NCI-H748 treated with DMSO at 0.1 percent for 48 hours (cell line): Measurements from ENCODE around the gene SEPHS1.
"Not testable (repeated sequence)": the region's sequence is repeated elsewhere in the genome, so short reads cannot be mapped to it uniquely, and the experiment has no call there.

Experiments used
- DNase-seq: peaks from one replicate; lab custom pipeline; 2025; lab: John Stamatoyannopoulos, UW

SEPHS1 gene

DNA sequence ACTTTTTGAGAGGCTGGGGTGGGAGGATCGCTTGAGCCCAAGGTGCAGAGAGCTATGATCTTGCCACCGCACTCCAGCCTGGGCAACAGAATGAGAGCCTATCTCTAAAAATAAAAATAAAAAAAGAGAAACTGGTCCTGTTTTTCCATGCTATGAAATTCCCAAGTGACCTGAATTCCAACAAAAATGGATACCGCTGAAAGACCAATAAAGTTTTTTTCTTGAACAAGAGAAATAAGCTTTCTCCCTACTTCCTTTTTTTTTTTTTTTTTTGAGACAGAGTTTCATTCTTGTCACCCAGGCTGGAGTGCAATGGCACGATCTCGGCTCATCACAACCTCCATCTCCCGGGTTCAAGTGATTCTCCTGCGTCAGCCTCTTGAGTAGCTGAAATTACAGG lies 12.5 kb upstream of the SEPHS1 start:
- no peak for DNase-seq

DNA sequence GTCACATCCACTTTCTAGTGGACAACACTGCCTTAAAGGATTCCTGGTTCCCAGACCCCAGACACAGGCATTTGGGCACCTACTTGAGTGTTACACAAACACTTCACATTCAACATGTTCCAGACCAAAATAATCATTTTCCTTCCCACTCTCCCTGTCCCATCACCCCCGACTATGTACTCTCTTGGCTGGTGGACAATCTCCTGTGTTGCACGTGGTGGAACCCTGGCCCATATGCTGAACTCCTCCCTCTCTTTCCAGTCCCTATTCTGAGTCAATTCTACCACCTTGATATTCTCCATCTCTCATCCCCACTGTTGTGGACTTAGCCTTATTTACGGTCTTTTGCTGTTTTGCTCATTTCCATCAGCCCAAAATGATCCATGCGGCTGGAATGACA lies 8.3 kb upstream of the SEPHS1 start:
- no peak for DNase-seq

DNA sequence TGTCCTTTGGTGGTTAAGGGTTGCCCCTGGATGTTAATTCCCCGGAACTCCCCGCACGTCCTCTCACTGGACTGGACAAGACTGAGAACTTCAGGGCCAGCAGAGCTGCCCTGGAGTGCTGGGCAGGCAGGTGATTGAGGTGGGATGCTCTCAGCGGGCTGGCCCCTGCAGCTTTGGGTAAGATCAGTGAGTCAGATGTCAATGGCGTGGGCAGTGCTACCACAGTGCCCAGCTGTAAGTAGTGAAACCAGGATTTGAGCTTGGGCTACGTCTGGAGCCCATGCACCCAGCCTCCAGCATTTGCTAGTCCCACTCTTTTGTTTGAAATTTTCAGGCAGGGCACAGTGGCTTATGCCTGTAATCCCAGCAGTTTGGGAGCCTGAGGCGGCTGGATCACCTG lies 6.7 kb upstream of the SEPHS1 start:
- DNase-seq: no peak

DNA sequence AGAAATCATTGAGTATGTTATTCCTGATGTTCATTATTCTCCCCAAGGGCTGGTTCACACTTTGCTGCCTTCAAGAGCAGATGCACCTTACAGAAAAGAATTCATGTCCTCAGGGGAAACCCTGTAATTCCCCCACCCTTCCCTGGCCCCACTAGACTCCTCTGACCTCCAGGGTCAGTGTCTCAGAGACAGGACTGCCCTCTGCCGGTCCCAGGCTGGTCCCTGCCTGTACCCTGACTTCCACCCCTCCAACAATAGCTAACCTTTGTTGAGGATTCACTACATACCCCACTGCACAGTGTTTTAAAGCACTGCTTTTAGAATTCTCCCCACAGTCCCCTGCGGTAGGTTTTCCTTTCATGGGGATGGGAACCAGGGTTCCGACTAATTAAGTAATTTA lies 4.4 kb upstream of the SEPHS1 start:
- no peak for DNase-seq

DNA sequence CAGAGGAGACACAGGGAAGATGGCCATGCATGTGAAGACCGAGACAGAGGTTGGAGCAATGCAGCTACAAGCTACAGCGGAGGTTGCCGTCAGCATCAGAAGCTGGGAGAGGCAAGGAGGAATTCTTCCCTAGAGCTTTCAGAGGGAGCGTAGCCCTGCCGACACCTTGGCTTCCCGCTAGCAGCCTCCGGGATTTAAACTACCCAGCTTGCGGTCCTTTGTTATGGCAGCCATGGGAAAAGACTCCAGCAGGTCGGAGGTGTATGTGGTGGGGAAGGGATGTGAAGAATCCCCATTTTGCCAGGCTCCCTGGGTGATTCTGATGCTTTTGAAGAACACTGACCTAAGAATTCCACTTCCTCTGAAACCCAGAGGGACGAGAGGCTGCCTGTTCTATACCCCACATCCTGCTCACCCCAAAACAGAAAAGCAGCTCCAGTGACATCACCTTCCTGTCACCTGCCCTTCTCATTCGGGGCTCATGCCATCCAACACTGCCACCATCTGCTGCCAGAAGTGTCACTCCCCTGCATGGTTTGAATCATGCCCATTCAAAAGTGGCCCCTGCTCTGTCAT lies 3.3 kb upstream of the SEPHS1 start:
- DNase-seq: no peak

DNA sequence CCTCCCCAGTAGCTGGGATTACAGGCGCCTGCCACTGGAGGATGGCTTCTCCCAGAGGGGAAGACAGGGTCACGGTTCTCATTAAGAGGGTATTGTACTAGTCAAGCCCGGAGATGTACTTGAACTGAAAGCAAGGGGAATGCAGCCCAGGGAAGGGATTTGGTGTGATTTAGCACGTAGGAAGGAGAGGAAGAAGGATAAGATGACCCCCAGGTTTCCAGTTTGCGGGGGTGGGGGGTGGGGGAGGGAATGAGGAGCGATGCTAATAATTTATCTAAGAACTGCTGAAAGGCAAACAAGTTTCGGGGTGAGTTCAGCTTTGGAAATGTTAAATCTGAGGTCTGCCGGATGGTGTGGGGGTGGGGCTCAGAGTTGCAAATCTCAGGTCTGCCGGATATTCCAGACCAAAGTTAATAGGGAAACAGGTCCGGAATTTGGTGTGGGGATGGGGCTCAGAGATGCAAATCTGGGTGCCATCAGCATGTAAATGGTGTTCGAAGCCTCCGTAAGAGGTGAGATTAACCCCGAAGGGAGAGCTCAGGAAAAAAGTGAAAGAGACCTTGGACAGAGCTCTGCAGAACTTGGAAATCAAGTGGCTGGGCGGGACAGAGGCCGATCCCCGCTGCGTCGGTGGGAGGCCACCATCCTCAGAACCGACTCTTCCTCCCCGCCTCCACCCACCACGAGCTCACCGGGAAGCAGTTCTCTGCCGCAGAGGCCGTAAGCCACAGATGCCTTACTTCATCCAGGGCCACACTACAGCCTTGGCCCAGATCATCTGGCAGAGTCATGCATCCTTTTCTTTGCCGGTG lies 1.6 kb upstream of the SEPHS1 start:
- no peak for DNase-seq

DNA sequence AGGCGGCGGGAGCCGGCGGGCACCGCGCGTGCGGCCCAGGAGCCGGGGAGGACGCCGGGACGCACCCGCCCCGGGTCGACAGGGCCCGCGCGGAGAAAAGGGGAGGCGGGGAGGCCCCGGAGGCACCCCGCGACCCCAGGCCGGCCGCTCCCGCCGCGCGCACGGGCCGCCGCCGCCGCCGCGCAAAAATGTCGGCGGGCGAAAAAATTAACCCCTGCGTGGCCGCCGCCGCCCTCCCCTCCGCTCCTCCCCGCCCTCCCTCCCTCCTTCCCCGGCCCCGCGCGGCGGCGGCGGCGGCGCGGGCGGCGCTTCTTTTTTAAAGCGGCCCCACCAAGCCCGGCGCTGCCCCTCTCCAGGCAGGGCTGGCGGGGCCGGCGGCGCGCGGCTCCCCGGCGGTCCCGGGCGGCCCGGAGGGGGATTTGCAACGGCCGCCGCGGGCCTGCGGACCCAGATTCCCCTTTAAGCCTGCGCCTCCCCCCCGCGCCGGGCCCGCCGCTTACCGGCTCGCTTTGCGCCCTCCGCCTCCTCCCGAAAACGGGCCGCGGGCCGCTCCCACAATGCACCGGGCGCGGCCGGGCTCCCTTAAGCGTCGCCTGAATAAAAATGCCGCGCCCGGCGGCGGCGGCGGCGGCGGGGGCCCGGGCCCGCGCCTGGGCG lies 465 bp downstream of the SEPHS1 start:
- DNase-seq: peak; percentile 13

DNA sequence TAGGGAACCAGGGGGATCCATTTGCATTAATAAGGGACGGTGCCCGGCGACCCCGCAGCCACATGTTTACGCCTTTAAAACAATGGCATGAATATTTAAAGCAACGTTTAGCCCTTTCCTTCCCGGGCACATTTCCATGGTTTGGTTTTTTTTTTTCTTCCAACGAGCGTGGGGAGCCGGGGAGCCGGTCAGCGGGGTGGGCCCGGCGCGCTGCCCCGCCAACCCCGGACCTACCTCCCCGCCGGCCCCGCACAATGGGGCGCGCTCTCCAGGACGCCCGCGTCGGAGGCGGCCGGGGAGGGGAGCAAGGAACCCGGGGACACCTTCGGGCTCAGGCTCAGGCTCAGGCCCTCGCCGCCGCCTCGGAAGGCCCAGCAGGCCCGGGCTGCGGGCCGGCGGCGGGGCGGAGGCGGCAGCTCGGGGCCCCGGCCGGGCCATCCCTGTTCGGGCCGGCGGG lies 1.0 kb downstream of the SEPHS1 start:
- DNase-seq: no peak

DNA sequence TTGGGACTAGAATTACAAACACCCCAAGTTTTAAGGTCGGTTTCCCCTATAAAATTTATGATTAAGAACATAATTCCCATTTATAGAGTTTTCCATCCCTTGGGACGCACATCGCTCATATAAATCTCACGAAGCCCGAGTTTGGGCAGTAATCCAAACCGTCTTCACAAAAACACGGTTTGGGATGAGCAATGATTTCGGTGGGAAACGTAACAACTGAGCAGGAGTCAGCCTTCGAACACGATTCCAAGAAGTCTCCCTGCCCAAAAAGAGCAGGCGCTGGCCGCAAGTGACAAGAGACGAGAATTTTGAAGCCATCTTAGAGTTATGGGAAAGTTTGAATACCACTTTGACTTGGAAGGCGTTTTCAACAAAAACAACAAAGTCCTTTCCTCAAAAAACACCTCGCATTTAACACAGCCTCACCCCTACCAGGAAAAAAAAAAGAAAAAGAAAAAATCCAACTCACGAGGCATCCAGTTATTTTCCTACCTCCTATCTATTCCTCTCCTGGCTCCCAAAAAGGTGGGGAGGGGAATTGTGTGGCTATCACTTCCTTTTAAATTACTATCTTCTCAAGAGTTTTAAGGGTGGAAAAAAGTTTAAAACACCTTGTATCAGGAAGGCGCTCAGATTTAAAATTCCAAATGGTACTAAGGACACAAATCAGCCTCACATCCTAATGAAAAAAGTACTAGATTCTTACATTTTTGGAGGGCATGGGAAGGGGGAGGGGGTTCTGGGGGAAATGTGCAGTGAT lies 1.6 kb downstream of the SEPHS1 start:
- DNase-seq: no peak

DNA sequence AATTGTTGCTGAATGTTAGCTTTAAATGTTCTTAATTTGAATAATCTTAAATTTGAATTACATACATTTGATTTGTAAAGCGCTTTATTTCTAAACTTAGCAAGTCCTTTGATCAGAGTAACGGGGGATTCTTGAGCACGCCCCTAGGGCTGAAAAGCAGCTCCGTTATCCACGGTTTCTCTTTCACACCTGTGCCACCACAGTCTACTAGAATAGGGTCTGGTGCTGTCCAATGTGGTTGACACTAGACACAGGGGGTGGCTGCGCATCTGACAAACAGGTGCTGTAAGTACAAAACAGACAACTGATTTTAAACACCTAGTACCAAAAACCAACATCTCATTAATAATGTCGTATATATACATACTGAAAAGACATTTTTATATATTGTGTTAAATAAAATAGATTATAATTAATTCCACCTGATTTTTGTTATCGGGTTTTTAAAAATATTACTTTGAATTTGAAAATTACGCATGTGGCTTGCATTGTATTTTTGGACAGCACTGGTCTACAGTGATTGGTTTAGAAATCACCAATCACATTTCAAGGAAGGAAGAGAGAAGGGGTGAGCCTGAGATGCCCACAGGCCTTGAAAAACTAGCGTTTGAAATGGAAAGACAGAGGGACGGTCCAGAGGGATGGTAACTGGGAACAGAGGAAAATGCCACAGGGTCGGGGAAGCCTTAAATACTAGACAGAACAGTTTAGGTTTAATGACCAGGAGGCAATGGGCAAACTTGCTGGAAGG lies 7.3 kb downstream of the SEPHS1 start:
- DNase-seq: no peak

DNA sequence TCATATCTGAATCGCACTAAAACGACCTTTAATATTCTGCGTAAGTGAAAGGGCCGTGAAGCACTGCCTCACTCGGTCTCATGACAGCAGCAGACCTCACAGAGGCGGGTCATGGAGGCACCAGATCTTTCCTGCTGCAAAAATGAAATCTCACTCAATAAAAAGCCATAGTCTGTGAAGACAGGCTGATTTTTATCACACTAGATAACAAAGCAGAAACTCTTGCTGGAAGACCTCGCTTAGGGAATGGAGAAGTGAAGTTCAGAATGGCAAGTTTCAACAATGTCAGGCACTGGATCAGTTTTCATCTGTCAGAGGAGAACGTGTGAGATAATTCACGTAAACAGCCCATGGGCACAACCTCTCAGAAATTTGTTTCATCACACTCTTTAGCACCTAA lies 8.0 kb downstream of the SEPHS1 start:
- DNase-seq: no peak

DNA sequence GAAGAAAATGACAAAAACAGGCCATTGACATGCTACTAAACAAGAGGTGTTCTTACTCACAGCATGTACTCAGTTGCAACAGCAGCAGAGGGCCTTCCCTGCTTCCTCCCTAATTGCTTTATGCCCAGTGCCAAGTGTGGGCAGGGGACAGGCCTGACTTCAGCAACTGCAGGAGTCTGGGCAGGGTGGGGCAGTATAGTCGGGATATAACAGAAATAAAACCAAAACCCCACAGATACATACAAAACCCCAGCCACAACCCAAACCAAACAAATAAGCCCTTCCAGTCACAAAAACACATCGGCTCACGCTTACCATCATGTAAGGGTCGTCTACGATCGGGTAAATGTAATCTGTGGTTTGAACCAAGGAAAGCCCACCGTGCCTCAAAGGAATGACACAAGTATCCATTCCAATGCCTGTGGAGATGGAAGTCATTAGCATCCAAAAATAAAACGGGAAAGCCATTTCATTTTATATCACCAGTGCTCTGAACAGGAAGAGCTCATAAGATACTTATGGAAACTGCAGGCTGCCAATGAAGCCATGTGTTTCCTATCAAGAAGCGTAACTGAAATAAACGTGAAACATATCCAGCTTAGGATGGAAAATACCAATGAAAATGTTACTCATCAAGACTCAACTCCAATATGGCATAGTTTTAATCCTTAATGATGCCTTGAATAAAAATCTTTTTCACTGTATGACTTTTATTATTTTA lies 9.5 kb downstream of the SEPHS1 start:
- no peak for DNase-seq

DNA sequence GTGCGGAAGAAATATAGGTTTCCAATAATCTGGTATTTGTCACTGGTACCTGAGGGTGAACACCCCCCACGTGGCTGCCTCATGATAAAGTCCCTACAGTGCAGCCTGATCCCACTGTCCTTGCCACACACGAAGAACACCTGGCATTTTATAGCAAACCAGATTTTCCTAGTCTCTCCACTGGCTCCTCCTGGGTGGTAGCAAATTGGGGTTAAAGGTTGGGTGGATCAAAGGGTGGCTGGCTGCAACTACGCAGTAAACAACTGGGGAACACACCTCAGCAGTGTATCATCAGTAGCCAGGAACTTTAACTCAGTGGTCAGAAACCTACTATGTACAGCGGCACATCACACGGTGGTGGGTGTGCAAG lies 10.3 kb downstream of the SEPHS1 start:
- DNase-seq: no peak

DNA sequence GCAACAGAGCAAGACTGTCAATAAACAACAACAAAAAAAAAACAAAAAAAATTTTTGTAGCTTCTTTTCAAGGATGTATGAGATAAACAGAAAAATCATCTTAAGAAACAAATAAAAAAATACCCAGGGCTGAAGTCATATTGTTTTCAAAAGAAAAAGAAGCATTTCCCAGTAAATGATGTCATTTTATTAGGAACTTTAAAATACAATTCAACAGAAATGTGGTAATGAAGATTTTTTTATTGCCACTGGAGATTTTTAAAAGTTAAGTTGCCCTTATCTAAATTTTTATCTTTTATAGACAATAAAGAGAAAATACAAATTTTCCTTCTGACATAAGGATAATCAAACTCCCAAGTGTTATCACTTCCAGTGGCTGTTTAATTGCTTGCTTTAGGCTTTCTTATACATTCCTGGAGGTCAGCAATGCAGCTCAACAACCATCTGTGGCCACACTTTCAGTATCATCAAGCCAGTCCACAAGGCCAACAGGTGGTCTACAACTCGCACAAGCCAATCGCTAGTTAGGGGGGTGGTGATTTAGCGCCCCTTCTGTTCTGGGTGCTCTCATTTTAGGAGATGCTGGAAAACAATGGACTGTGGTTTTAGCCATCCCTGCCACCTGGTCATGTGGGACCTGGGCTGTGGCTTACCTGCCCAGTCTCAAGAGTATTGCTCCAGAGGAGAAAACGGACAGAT lies 10.8 kb downstream of the SEPHS1 start:
- DNase-seq: no peak

DNA sequence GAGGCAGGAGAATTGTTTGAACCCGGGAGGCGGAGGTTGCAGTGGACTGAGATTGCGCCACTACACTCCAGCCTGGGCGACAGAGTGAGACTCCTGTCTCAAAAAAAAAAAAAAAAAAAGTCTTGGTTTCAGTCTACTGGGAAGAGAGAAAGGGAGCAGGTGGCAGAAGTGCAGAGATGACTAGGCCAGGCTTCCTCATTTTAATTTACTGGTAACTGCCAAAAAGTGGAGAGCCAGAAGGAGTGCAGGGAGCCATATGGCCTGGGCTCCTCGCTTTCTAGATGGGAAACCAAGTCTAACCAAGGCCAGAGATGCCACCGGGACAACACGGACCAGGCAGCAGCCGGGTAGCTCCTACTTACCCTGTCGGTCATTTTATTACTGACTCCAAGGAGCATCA lies 12.2 kb downstream of the SEPHS1 start:
- DNase-seq: no peak

DNA sequence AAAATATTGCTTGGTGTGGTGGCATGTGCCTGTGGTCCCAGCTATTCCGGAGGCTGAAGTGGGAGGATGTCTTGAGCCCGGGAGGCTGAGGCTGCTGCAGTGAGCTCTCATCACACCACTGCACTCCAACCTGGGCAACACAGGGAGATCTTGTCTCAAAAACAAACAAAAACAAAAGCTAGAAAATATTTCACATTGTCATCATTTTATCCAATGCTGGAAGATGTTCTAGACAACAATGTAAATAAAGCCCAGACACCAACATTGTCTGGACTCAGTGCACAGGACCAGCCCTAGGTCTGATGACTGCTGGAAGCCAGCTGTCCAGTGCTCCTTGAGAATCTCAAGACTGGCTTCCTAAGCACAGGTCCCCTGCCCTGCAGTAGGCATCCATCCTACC lies 13.5 kb downstream of the SEPHS1 start:
- no peak for DNase-seq

DNA sequence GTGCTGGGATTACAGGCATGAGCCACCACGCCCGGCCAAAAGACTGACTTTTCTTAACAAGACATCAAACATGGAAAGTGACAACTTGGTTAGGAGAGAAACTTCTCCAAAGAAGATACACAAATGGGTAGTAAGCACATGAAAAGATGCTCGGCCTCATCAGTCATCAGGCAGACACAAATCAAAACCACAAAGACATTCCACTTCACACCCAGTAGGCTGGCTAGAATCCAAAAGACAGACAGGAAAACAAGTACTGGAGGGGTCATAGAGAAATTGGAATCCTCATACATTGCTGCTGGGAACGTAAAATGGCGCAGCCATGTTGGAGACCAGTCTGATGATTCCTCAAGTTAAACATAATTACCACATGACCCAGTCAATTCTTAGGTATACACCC lies 16.4 kb downstream of the SEPHS1 start:
- DNase-seq: no peak

DNA sequence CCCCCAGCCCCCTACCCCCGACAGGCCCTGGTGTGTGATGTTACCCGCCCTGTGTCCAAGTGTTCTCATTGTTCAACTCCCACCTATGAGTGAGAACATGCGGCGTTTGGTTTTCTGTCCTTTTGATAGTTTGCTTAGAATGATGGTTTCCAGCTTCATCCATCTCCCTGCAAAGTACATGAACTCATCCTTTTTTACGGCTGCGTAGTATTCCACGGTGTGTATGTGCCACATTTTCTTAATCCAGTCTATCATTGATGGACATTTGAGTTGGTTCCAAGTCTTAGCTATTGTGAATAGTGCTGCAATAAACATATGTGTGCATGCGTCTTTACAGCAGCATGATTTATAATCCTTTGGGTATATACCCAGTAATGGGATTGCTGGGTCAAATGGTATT lies 17.1 kb downstream of the SEPHS1 start:
- DNase-seq: not testable (repeated sequence)

DNA sequence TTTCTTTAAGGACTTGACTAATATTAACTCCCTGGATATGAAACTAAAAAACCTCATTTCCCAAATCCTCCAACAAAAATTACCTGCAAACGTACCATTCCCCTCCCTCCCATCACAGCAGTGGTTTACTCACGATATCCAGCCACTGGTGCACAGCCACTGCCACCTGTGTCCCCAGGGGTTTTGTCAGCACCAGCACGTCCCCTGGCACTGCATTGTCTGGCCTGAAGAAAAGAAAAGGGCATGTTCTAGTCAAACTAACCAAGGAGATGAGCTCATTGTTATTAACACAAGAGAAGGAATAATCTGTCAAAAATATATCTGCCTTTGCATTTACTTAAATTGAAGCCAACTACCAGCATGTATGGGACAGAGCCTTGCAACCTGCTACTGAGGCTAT lies 18.5 kb downstream of the SEPHS1 start:
- DNase-seq: no peak

DNA sequence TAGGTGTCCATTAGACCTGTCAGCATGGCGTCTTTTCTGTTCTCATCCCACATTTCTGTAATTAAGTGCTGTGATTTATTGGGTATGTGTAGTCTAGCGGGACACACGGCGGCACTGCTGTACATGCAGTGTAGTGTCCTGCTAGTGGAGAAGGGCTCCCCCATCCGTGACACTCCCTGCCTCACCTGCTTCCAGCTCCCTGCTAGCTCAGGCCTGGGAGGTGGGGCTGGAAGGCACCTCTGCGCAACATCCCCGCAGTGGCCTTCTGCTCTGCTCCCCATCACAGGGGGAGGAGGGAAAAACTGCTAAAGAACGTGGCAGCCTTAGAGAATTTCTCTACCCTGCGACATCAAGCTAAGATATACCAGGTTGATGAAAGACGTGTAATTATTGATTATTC lies 19.5 kb downstream of the SEPHS1 start:
- DNase-seq: no peak

DNA sequence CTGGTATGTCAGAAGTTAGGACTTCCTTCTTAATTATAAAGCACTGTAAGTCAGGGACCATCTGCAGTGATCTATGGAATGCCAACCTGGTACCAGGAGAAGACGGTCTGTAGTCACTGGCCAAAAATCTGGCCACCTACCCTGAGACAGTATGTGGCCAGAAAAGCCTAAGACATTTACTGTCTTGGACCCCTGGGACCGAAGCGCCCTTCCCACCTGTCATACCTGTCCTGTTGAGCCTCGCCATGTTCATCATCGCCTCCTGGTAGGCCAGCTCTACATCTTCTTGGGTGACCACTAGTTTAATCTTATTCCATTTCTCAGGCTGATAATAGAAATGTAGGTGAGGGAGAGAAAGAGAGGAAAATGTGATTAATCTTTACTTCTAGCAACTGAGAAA lies 20.0 kb downstream of the SEPHS1 start:
- no peak for DNase-seq
